Measurements from ENCODE around the gene NCAPH2.

NCAPH2 gene

GRCh38 chr22:50548921-50549790 is 41.1 kb downstream of the NCAPH2 start:
- no peaks in the 10 kb centered on the region for H3K9me3 ChIP-seq
- no peaks in the 10 kb centered on the region for H3K4me1 ChIP-seq
- H3K27me3 ChIP-seq = no peaks in the 10 kb centered on the region
- no peak overlapping the region for H3K4me3 ChIP-seq (ENCODE audit: low read depth, low read length)
- TF ChIP-seq CTCF (IDR thresholded peaks at IDR 0.05; ENCODE audit: low read depth, low read length) = no peak
- DNase-seq = no peak
- no peaks in the 10 kb centered on the region for H3K36me3 ChIP-seq

- DNase-seq = no peak
- Histone ChIP-seq H3K4me1 (no peaks in the 10 kb centered on the region), H3K9me3 (no peaks in the 10 kb centered on the region), H3K27me3 (no peaks in the 10 kb centered on the region), H3K4me3 (ENCODE audit: low read depth, low read length) (no peak overlapping the region), H3K36me3 (no peaks in the 10 kb centered on the region)
- TF ChIP-seq CTCF (IDR thresholded peaks at IDR 0.05; ENCODE audit: low read depth, low read length) = no peak
Measured at GRCh38 chr22:50550395-50550794, 42.4 kb downstream of the NCAPH2 start.

- H3K27me3 ChIP-seq = no peaks in the 10 kb centered on the region
- H3K4me3 ChIP-seq (ENCODE audit: low read depth, low read length) = no peak overlapping the region
- TF ChIP-seq CTCF (IDR thresholded peaks at IDR 0.05; ENCODE audit: low read depth, low read length) = no peak
- no peaks in the 10 kb centered on the region for H3K9me3 ChIP-seq
- no peaks in the 10 kb centered on the region for H3K4me1 ChIP-seq
- DNase-seq = no peak
- no peaks in the 10 kb centered on the region for H3K36me3 ChIP-seq
Measured at GRCh38 chr22:50551160-50551752, 43.2 kb downstream of the NCAPH2 start.

GRCh38 chr22:50553310-50553709 is 45.3 kb downstream of the NCAPH2 start:
- no peak for DNase-seq
- no peaks in the 10 kb centered on the region for H3K27me3 ChIP-seq
- no peaks in the 10 kb centered on the region for H3K36me3 ChIP-seq
- no peaks in the 10 kb centered on the region for H3K9me3 ChIP-seq
- TF ChIP-seq CTCF (IDR thresholded peaks at IDR 0.05; ENCODE audit: low read depth, low read length) = no peak
- no peak overlapping the region for H3K4me3 ChIP-seq (ENCODE audit: low read depth, low read length)
- H3K4me1 ChIP-seq = no peaks in the 10 kb centered on the region

- no peak for TF ChIP-seq CTCF (IDR thresholded peaks at IDR 0.05; ENCODE audit: low read depth, low read length)
- Histone ChIP-seq H3K36me3 (no peaks in the 10 kb centered on the region), H3K9me3 (no peaks in the 10 kb centered on the region), H3K27me3 (no peaks in the 10 kb centered on the region), H3K4me3 (ENCODE audit: low read depth, low read length) (no peak overlapping the region), H3K4me1 (no peaks in the 10 kb centered on the region)
- no peak for DNase-seq
Measured at GRCh38 chr22:50556703-50557102, 48.7 kb downstream of the NCAPH2 start.

GRCh38 chr22:50560034-50560433 is 52.0 kb downstream of the NCAPH2 start:
- 0 out of 2 replicates have a peak, but pooled peaks cover 4% of the 10 kb centered on the region for H3K27me3 ChIP-seq

More at GRCh38 chr22:50560034-50560433, 52.0 kb downstream of the NCAPH2 start:
- Histone ChIP-seq H3K36me3 (no peaks in the 10 kb centered on the region), H3K9me3 (no peaks in the 10 kb centered on the region), H3K4me3 (ENCODE audit: low read depth, low read length) (no peak overlapping the region), H3K4me1 (no peaks in the 10 kb centered on the region)
- DNase-seq = no peak
- no peak for TF ChIP-seq CTCF (IDR thresholded peaks at IDR 0.05; ENCODE audit: low read depth, low read length)

Data from BE2C (cell line).